Loucy (cell line): Measurements from ENCODE around the gene TTPAL.

Experiments
- H2AFZ ChIP-seq: fragments of 200-600 bp; sonication (generic); 2 replicates; pipeline ENCODE4 v1.6.0; 2016; ENCODE audit warnings: antibody characterized with exemption, mild to moderate bottlenecking, low read length, moderate library complexity
- H3F3A ChIP-seq: fragments of 200-600 bp; 2 replicates; pipeline ENCODE4 v1.6.0; 2016; ENCODE audit warnings: antibody characterized with exemption, low read depth, mild to moderate bottlenecking
- H3K27me3 ChIP-seq: fragments of 200-600 bp; sonication (generic); 2 replicates; pipeline ENCODE4 v1.6.1; 2014; ENCODE audit warnings: low read length, mild to moderate bottlenecking; ENCODE audit not compliant: insufficient read depth, poor library complexity, severe bottlenecking
- H3K36me3 ChIP-seq: fragments of 200-600 bp; sonication (generic); 2 replicates; pipeline ENCODE4 v1.6.1; 2016; ENCODE audit warnings: low read length; ENCODE audit not compliant: insufficient read depth
- H3K4me1 ChIP-seq: fragments of 200-600 bp; sonication (generic); 2 replicates; pipeline ENCODE4 v1.5.1; 2014; ENCODE audit warnings: low read length, mild to moderate bottlenecking; ENCODE audit not compliant: insufficient read depth, poor library complexity, severe bottlenecking
- H3K4me2 ChIP-seq: fragments of 200-600 bp; sonication (generic); 2 replicates; pipeline ENCODE4 v1.6.0; 2014; ENCODE audit warnings: antibody characterized with exemption, low read length, low read depth, mild to moderate bottlenecking; ENCODE audit not compliant: poor library complexity, severe bottlenecking
- H3K4me3 ChIP-seq: fragments of 200-600 bp; sonication (generic); 2 replicates; pipeline ENCODE4 v1.5.1; 2014; ENCODE audit warnings: low read length, mild to moderate bottlenecking, mixed read lengths; ENCODE audit not compliant: poor library complexity, severe bottlenecking
- H3K79me2 ChIP-seq: fragments of 200-600 bp; sonication (generic); 2 replicates; pipeline ENCODE4 v1.6.1; 2014; ENCODE audit warnings: low read length; ENCODE audit not compliant: insufficient read depth
- H3K9ac ChIP-seq: fragments of 200-600 bp; sonication (generic); 2 replicates; pipeline ENCODE4 v1.6.0; 2014; ENCODE audit warnings: mild to moderate bottlenecking, low read depth, low read length, moderate library complexity; ENCODE audit not compliant: poor library complexity, severe bottlenecking
- H3K9me2 ChIP-seq: fragments of 200-600 bp; sonication (generic); replicated peaks from 2 replicates; pipeline ENCODE4 v1.6.1; 2016; ENCODE audit warnings: low read depth, low read length, mixed read lengths
- H3K9me3 ChIP-seq: fragments of 200-600 bp; sonication (generic); 2 replicates; pipeline ENCODE4 v1.6.1; 2014; ENCODE audit warnings: mild to moderate bottlenecking, antibody characterized with exemption, low read length, low read depth; ENCODE audit not compliant: insufficient read depth
- H4K20me1 ChIP-seq: fragments of 200-600 bp; sonication (generic); 2 replicates; pipeline ENCODE4 v1.6.0; 2014; ENCODE audit warnings: antibody characterized with exemption, low read length, mild to moderate bottlenecking; ENCODE audit not compliant: insufficient read depth, poor library complexity, severe bottlenecking
- CTCF ChIP-seq: fragments of 200-600 bp; sonication (generic); conservative IDR thresholded peaks from 2 replicates; pipeline ENCODE4 v1.5.1; 2014; ENCODE audit warnings: mild to moderate bottlenecking, antibody characterized with exemption, low read length
- EZH2phosphoT487 ChIP-seq: fragments of 200-600 bp; IDR thresholded peaks from 2 replicates; pipeline ENCODE4 v1.6.1; 2018; ENCODE audit warnings: antibody characterized with exemption, mild to moderate bottlenecking, moderate library complexity, borderline replicate concordance

Gene TTPAL

GRCh38 chr20:44523746-44524145 is 48.1 kb downstream of the TTPAL start:
- Histone ChIP-seq H3K4me1 (peaks cover 34% of the 10 kb centered on the region), H3K4me2 (no peak overlapping the region), H3K27me3 (no peaks in the 10 kb centered on the region), H3K4me3 (no peak overlapping the region), H3K9ac (no peak overlapping the region), H4K20me1 (peaks cover 30% of the 10 kb centered on the region), H2AFZ (0 out of 2 replicates have a peak overlapping the region, but pooled peaks have one; percentile 38), H3F3A (no peaks in the 10 kb centered on the region), H3K79me2 (peaks cover 31% of the 10 kb centered on the region), H3K9me3 (no peaks in the 10 kb centered on the region), H3K9me2 (no peaks in the 10 kb centered on the region), H3K36me3 (no peaks in the 10 kb centered on the region)
- TF ChIP-seq CTCF (no peak), EZH2phosphoT487 (no peak)

- no peak overlapping the region for H3K9ac ChIP-seq
- no peaks in the 10 kb centered on the region for H3K36me3 ChIP-seq
- no peak overlapping the region for H2AFZ ChIP-seq
- no peaks in the 10 kb centered on the region for H3K27me3 ChIP-seq
- H3K4me1 ChIP-seq, result peaks cover 15% of the 10 kb centered on the region
- no peaks in the 10 kb centered on the region for H3K9me2 ChIP-seq
- no peak overlapping the region for H3K4me3 ChIP-seq
- H3K4me2 ChIP-seq, result no peak overlapping the region
- no peaks in the 10 kb centered on the region for H3F3A ChIP-seq
- peaks cover 6% of the 10 kb centered on the region for H4K20me1 ChIP-seq
- TF ChIP-seq EZH2phosphoT487, result no peak
- no peak for TF ChIP-seq CTCF
- H3K79me2 ChIP-seq, result peaks cover 7% of the 10 kb centered on the region
- no peaks in the 10 kb centered on the region for H3K9me3 ChIP-seq
Measured at GRCh38 chr20:44526129-44526528, 50.5 kb downstream of the TTPAL start.

- no peaks in the 10 kb centered on the region for H3K27me3 ChIP-seq
Measured at GRCh38 chr20:44527716-44528199, 52.1 kb downstream of the TTPAL start.

More at GRCh38 chr20:44527716-44528199, 52.1 kb downstream of the TTPAL start:
- H4K20me1 ChIP-seq, result no peaks in the 10 kb centered on the region
- H3F3A ChIP-seq, result no peaks in the 10 kb centered on the region
- H2AFZ ChIP-seq, result no peak overlapping the region
- H3K9ac ChIP-seq, result no peak overlapping the region
- H3K9me3 ChIP-seq, result no peaks in the 10 kb centered on the region
- H3K79me2 ChIP-seq, result peaks cover 8% of the 10 kb centered on the region; the same call in 1 of the 2 replicates
- no peaks in the 10 kb centered on the region for H3K9me2 ChIP-seq
- TF ChIP-seq EZH2phosphoT487, result no peak
- no peak for TF ChIP-seq CTCF
- no peaks in the 10 kb centered on the region for H3K36me3 ChIP-seq
- H3K4me3 ChIP-seq, result no peak overlapping the region
- peaks cover 19% of the 10 kb centered on the region for H3K4me1 ChIP-seq
- H3K4me2 ChIP-seq, result no peak overlapping the region
